Mucosa of descending colon (tissue), 3 donors: ENCODE measurements around the gene LONP1. TPM values are rescaled to one million over a fixed set of nuclear protein-coding genes. Genes with fewer than 3 reads are reported as not detected.

Experiments
- ATAC-seq: fragments of 200-7000 bp; cut with Tn5 transposase; one replicate; pipeline ENCODE4 v1.9.1; 2020; ENCODE audit warnings: mild to moderate bottlenecking, moderate library complexity
- DNase-seq, 3 donors: peaks; one replicate each; pipeline ENCODE4 v3.0.0-alpha.2; 2020
- H3K36me3 ChIP-seq: fragments of 200-600 bp; one replicate; pipeline ENCODE4 v1.8.0; 2021; ENCODE audit warnings: low read depth, mild to moderate bottlenecking
- H3K4me1 ChIP-seq: fragments of 200-600 bp; one replicate; pipeline ENCODE4 v1.8.0; 2021; ENCODE audit warnings: low read depth, mild to moderate bottlenecking
- H3K4me3 ChIP-seq: fragments of 200-600 bp; one replicate; pipeline ENCODE4 v1.8.0; 2021; ENCODE audit warnings: mild to moderate bottlenecking
- H3K9me3 ChIP-seq: fragments of 200-600 bp; one replicate; pipeline ENCODE4 v1.8.0; 2021; ENCODE audit warnings: mild to moderate bottlenecking
- intact Hi-C, 2 donors: fragments of 100-400 bp; cut with DNase I in 1 of 2; cut with micrococcal nuclease in 1 of 2; formaldehyde crosslinking; loops; one replicate each; pipeline versions ENCODE4 v1.11.0 to v1.11.1; 2022; cut with DNase I, micrococcal nuclease
- total RNA-seq, 3 donors: library from RNA; stranded (reverse); fragmentation: NEBNext Ultra II Directional in 2 of 3; extraction: Animal tissue kit (Norgen Biotek cat#: 25700) in 2 of 3; gene quantifications; one replicate each; pipeline versions ENCODE4 v1.2.1 to v1.2.4, GENCODE V29; 2021 to 2023
- TF ChIP-seq, protein P1 (sequence below): fragments of 200-600 bp; IDR thresholded peaks from one replicate; pipeline ENCODE4 v1.8.0; 2022; ENCODE audit warnings: antibody characterized with exemption, mild to moderate bottlenecking
- donor health status: DM: no; HTN: no; CAD: no; lungs with moderate emphysema.
- donor health status: DM: no; HTN: no; CAD: no.
- donor health status: DM: no; HTN: yes; CAD: no.

LONP1 gene
- total RNA-seq, 3 donors from 2014 or later = 55.9 to 63.0 (median 55.9) TPM

GRCh38 chr19:5727453-5728050 lies 7.6 kb upstream of the LONP1 start:
- intact Hi-C loops = no loop called here
- ATAC-seq (no peak), DNase-seq (no peak)
- Histone ChIP-seq H3K4me1 (no peaks in the 10 kb centered on the region), H3K9me3 (peaks cover 11% of the 10 kb centered on the region), H3K4me3 (no peak overlapping the region), H3K36me3 (no peaks in the 10 kb centered on the region)
- TF ChIP-seq, protein P1, sequence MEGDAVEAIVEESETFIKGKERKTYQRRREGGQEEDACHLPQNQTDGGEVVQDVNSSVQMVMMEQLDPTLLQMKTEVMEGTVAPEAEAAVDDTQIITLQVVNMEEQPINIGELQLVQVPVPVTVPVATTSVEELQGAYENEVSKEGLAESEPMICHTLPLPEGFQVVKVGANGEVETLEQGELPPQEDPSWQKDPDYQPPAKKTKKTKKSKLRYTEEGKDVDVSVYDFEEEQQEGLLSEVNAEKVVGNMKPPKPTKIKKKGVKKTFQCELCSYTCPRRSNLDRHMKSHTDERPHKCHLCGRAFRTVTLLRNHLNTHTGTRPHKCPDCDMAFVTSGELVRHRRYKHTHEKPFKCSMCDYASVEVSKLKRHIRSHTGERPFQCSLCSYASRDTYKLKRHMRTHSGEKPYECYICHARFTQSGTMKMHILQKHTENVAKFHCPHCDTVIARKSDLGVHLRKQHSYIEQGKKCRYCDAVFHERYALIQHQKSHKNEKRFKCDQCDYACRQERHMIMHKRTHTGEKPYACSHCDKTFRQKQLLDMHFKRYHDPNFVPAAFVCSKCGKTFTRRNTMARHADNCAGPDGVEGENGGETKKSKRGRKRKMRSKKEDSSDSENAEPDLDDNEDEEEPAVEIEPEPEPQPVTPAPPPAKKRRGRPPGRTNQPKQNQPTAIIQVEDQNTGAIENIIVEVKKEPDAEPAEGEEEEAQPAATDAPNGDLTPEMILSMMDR = no peak

GRCh38 chr19:5719274-5719960 lies 529 bp downstream of the LONP1 start:
- H3K4me1 ChIP-seq = peaks cover 12% of the 10 kb centered on the region
- peak overlapping the region; percentile 95 for H3K4me3 ChIP-seq
- intact Hi-C loops = no loop called here
- ATAC-seq = peak; percentile 2
- TF ChIP-seq, protein P1 = no peak
- no peaks in the 10 kb centered on the region for H3K36me3 ChIP-seq
- peak in 1 of 3 donors; percentile 35 for DNase-seq
- no peaks in the 10 kb centered on the region for H3K9me3 ChIP-seq

GRCh38 chr19:5718579-5719273 lies 1.2 kb downstream of the LONP1 start:
- TF ChIP-seq, protein P1 = no peak
- H3K9me3 ChIP-seq = no peaks in the 10 kb centered on the region
- H3K4me3 ChIP-seq = peak overlapping the region; percentile 95
- ATAC-seq (no peak), DNase-seq (no peak)
- H3K4me1 ChIP-seq = peaks cover 12% of the 10 kb centered on the region
- H3K36me3 ChIP-seq = no peaks in the 10 kb centered on the region
- intact Hi-C loops = no loop called here

DNA sequence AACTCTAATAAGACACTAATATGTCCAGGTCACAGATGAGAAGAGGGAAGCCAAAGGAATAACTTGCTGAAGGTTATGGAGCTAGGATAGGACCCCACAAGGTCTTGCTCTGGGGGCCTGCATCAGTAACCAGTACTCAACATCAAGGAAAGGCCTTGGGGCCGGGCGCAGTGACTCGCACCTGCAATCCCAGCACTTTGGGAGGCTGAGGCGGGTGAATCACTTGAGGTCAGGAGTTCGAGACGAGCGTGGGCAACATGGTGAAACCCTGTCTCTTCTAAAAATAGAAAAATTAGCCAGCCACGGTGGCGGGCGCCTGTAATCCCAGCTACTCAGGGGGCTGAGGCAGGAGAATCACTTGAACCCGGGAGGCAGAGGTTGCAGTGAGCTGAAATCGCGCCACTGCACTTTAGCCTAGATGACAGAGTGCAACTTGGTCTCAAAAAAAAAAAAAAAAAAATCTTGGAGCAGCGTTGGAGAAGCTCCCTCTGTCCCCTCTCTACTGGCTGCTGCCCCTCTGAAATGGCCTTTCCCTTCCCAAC lies 1.8 kb downstream of the LONP1 start:
- ATAC-seq = no peak
- H3K4me3 ChIP-seq = no peak overlapping the region
- intact Hi-C loops = no loop called here

GRCh38 chr19:5717215-5717935 lies 2.6 kb downstream of the LONP1 start:
- DNase-seq = no peak
- Histone ChIP-seq H3K36me3 (no peaks in the 10 kb centered on the region), H3K4me3 (no peak overlapping the region), H3K4me1 (peaks cover 12% of the 10 kb centered on the region), H3K9me3 (no peaks in the 10 kb centered on the region)
- ATAC-seq = no peak
- TF ChIP-seq, protein P1 = no peak
- intact Hi-C loops = no loop called here

More for the DNA sequence above, 1.8 kb downstream of the LONP1 start:
- TF ChIP-seq, protein P1 = no peak
- H3K9me3 ChIP-seq = no peaks in the 10 kb centered on the region
- no peak for DNase-seq
- H3K36me3 ChIP-seq = no peaks in the 10 kb centered on the region
- H3K4me1 ChIP-seq = peaks cover 12% of the 10 kb centered on the region
